ENCODE measurements around the gene TMEM51. TPM values are rescaled to one million over a fixed set of nuclear protein-coding genes. Genes with fewer than 3 reads are reported as not detected.

TMEM51 gene
- total RNA-seq, 1 experiment from 2014 or later, result 24.7 TPM

DNA sequence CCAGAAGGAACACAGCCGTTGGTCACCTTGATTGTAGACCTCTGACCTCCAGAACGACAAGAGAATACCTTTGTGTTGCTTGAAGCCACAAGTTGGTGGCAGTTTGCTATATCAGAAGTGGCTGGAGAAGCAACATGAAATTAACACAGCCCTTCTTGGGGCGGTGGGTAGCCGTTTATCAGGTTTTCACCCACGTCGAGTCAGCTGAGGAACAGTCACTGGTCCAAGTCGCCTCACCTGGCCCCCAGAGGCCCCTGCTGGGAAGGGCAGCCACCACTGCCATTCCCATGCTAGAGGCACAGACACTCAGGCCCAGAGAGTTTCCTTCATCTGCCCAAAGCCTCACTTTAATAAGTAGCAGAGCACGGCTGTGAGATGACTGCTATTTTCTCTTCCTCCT lies 37.7 kb downstream of the TMEM51 start:
- BruUV-seq (replicated peaks), result no TSS peak
- Histone ChIP-seq H3K4me1 (peaks cover 66% of the 10 kb centered on the region), H3K4me3 (ENCODE audit: low read depth, low read length) (no peak overlapping the region), H3K9me3 (no peaks in the 10 kb centered on the region), H3K36me3 (ENCODE audit: control insufficient read depth, insufficient read depth, low read length) (no peaks in the 10 kb centered on the region), H3K27me3 (replicated peaks; ENCODE audit: control insufficient read depth, insufficient read depth, low read length) (no peaks in the 10 kb centered on the region)
- peak overlapping the region; percentile 75 for H3K27ac Mint-ChIP-seq (ENCODE audit: unreplicated experiment)
- CTCF ChIA-PET, result interaction anchor here (4.3 kb wide), 1 partner anchor 39 kb away, joined by 24 read pairs; the partner anchor contains the start of gene TMEM51
- peaks cover 23% of the 10 kb centered on the region for H3K36me3 Mint-ChIP-seq (ENCODE audit: insufficient read depth, unreplicated experiment)
- H3K27me3 Mint-ChIP-seq (ENCODE audit: insufficient read depth, unreplicated experiment), result no peaks in the 10 kb centered on the region
- H3K4me3 Mint-ChIP-seq (ENCODE audit: unreplicated experiment), result peak overlapping the region; percentile 52
- peaks cover 37% of the 10 kb centered on the region for H3K4me1 Mint-ChIP-seq (ENCODE audit: low read depth, unreplicated experiment)
- no peaks in the 10 kb centered on the region for H3K9me3 Mint-ChIP-seq (ENCODE audit: unreplicated experiment)
- intact Hi-C loops (cut with micrococcal nuclease; ENCODE audit: unreplicated experiment), result loop anchor here (2.0 kb wide), 1 partner anchor 82 kb away; no protein-coding TSS in a partner anchor
- no peak for DNase-seq
- POLR2A ChIA-PET, result no interaction called here
- TF ChIP-seq, protein P1, sequence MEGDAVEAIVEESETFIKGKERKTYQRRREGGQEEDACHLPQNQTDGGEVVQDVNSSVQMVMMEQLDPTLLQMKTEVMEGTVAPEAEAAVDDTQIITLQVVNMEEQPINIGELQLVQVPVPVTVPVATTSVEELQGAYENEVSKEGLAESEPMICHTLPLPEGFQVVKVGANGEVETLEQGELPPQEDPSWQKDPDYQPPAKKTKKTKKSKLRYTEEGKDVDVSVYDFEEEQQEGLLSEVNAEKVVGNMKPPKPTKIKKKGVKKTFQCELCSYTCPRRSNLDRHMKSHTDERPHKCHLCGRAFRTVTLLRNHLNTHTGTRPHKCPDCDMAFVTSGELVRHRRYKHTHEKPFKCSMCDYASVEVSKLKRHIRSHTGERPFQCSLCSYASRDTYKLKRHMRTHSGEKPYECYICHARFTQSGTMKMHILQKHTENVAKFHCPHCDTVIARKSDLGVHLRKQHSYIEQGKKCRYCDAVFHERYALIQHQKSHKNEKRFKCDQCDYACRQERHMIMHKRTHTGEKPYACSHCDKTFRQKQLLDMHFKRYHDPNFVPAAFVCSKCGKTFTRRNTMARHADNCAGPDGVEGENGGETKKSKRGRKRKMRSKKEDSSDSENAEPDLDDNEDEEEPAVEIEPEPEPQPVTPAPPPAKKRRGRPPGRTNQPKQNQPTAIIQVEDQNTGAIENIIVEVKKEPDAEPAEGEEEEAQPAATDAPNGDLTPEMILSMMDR (IDR thresholded peaks at IDR 0.05; ENCODE audit: insufficient read depth in 1 of 2, low read depth in 1 of 2, low read length in 1 of 2, severe bottlenecking in 1 of 2, unreplicated experiment in 1 of 2), result no peak

DNA sequence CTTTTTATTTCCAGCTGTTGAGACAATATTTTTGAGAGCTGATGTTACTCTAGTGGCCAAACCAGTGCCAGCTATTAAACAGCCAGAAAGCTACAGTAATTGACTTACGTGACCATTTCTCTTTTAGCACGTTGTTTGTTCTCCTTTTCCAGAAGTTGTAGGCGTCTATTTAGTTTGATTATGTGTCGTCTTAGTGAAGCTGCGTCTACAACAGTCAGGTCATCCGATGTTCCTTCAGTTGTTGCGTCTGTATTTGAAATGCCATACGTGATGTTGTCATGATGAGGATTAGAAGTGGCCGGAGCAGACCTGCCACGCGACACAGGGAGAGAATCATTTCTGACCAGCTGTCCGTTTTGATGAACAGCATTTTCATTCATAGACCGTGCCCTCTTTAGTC lies 38.2 kb downstream of the TMEM51 start:
- intact Hi-C loops (cut with micrococcal nuclease; ENCODE audit: unreplicated experiment), result loop anchor here (2.0 kb wide), 1 partner anchor 81 kb away; no protein-coding TSS in a partner anchor
- H3K9me3 ChIP-seq, result no peaks in the 10 kb centered on the region
- peaks cover 35% of the 10 kb centered on the region for H3K4me1 Mint-ChIP-seq (ENCODE audit: low read depth, unreplicated experiment)
- DNase-seq, result no peak
- peaks cover 66% of the 10 kb centered on the region for H3K4me1 ChIP-seq
- H3K27ac Mint-ChIP-seq (ENCODE audit: unreplicated experiment), result peak overlapping the region; percentile 75
- H3K27me3 ChIP-seq (replicated peaks; ENCODE audit: control insufficient read depth, insufficient read depth, low read length), result no peaks in the 10 kb centered on the region
- no peaks in the 10 kb centered on the region for H3K36me3 ChIP-seq (ENCODE audit: control insufficient read depth, insufficient read depth, low read length)
- peaks cover 18% of the 10 kb centered on the region for H3K36me3 Mint-ChIP-seq (ENCODE audit: insufficient read depth, unreplicated experiment)
- H3K4me3 ChIP-seq (ENCODE audit: low read depth, low read length), result no peak overlapping the region
- peak overlapping the region; percentile 52 for H3K4me3 Mint-ChIP-seq (ENCODE audit: unreplicated experiment)
- TF ChIP-seq, protein P1 (IDR thresholded peaks at IDR 0.05; ENCODE audit: insufficient read depth in 1 of 2, low read depth in 1 of 2, low read length in 1 of 2, severe bottlenecking in 1 of 2, unreplicated experiment in 1 of 2), result no peak
- H3K27me3 Mint-ChIP-seq (ENCODE audit: insufficient read depth, unreplicated experiment), result no peaks in the 10 kb centered on the region
- no peaks in the 10 kb centered on the region for H3K9me3 Mint-ChIP-seq (ENCODE audit: unreplicated experiment)
- ChIA-PET CTCF (no interaction called here), POLR2A (no interaction called here)
- BruUV-seq (replicated peaks), result no TSS peak

DNA sequence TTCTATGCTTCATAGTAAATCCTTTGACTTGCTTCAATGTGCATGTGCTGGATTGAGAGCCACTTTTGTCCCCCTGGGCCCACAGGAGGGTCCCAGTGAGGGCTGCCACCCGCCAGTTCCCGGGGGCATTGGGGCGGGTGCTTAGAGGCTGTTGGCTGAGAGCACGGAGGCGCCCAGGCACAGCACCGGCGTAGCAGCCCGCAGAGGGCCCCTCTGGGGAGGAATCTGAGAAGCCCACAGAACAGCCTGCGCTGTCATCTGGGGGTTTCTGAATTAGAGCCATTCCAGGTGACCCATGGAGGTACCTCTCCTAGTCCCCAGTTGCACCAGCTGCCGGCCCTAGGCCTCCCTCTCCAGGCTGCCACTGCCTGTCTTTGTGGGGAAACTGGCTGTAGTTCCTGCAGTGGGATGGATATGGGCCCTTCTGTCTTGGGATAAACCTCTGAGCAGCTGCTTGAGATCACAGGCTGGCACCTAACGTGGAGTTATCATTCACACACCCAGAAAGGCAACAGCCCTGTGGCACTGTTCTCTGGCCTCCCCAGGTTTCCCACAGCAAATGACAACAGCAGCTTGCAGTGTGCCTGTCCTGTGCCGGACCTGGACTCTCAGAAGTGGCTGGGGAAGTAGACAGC lies 39.5 kb downstream of the TMEM51 start:
- H3K27me3 ChIP-seq (replicated peaks; ENCODE audit: control insufficient read depth, insufficient read depth, low read length), result no peaks in the 10 kb centered on the region
- intact Hi-C loops (cut with micrococcal nuclease; ENCODE audit: unreplicated experiment), result no loop called here
- no peaks in the 10 kb centered on the region for H3K36me3 ChIP-seq (ENCODE audit: control insufficient read depth, insufficient read depth, low read length)
- no peaks in the 10 kb centered on the region for H3K9me3 ChIP-seq
- peaks cover 68% of the 10 kb centered on the region for H3K4me1 ChIP-seq
- H3K36me3 Mint-ChIP-seq (ENCODE audit: insufficient read depth, unreplicated experiment), result peaks cover 18% of the 10 kb centered on the region
- H3K4me3 ChIP-seq (ENCODE audit: low read depth, low read length), result no peak overlapping the region
- H3K9me3 Mint-ChIP-seq (ENCODE audit: unreplicated experiment), result no peaks in the 10 kb centered on the region
- POLR2A ChIA-PET, result no interaction called here
- H3K27me3 Mint-ChIP-seq (ENCODE audit: insufficient read depth, unreplicated experiment), result no peaks in the 10 kb centered on the region
- TF ChIP-seq, protein P1 (IDR thresholded peaks at IDR 0.05; ENCODE audit: insufficient read depth in 1 of 2, low read depth in 1 of 2, low read length in 1 of 2, severe bottlenecking in 1 of 2, unreplicated experiment in 1 of 2), result no peak
- no TSS peak for BruUV-seq (replicated peaks)
- peaks cover 37% of the 10 kb centered on the region for H3K4me1 Mint-ChIP-seq (ENCODE audit: low read depth, unreplicated experiment)
- H3K27ac Mint-ChIP-seq (ENCODE audit: unreplicated experiment), result no peak overlapping the region
- CTCF ChIA-PET, result no interaction called here
- no peak for DNase-seq
- no peak overlapping the region for H3K4me3 Mint-ChIP-seq (ENCODE audit: unreplicated experiment)
